Omental fat pad (tissue), 4 donors: Measurements from ENCODE around the gene EDNRA. TPM values are rescaled to one million over a fixed set of nuclear protein-coding genes. Genes with fewer than 3 reads are reported as not detected.
A peak's percentile ranks its signal among the peaks of the same experiment; 100 is the strongest.

Experiments
- ATAC-seq: fragments of 150-250 bp; one replicate; pipeline ENCODE4 v1.9.1; 2016; ENCODE audit warnings: mild to moderate bottlenecking, moderate library complexity; ENCODE audit not compliant: low FRiP score
- DNase-seq: peaks from one replicate; pipeline ENCODE4 v3.0.0-alpha.2; 2019; ENCODE audit warnings: low spot score
- CTCF ChIP-seq, 3 donors: fragments of 450-650 bp; IDR thresholded peaks; one replicate each; pipeline ENCODE4 v1.5.1; 2016 to 2017; ENCODE audit warnings: antibody characterized with exemption in 3 of 3, mild to moderate bottlenecking in 3 of 3, moderate library complexity in 2 of 3
- total RNA-seq, 4 donors: library from RNA; depleted of rRNA; stranded (reverse); fragments of >200 nt; gene quantifications; one replicate each; pipeline ENCODE4 v1.1.0, GENCODE V29; 2016

Gene EDNRA
- total RNA-seq, 4 donors from 2014 or later, result 3.5 to 10.6 (median 7.0) TPM

- no peak for DNase-seq
- ATAC-seq, result no peak
- TF ChIP-seq CTCF (IDR thresholded peaks at IDR 0.05), result no peak
Observed at GRCh38 chr4:147463065-147463464, 17.8 kb upstream of the EDNRA start.

GRCh38 chr4:147465461-147465860 is 15.4 kb upstream of the EDNRA start:
- ATAC-seq, result no peak
- TF ChIP-seq CTCF (IDR thresholded peaks at IDR 0.05), result no peak

GRCh38 chr4:147477439-147477838 is 3.5 kb upstream of the EDNRA start:
- DNase-seq, result no peak
- ATAC-seq, result no peak
- TF ChIP-seq CTCF (IDR thresholded peaks at IDR 0.05), result no peak

More at GRCh38 chr4:147465461-147465860, 15.4 kb upstream of the EDNRA start:
- no peak for DNase-seq

- ATAC-seq (no peak), DNase-seq (no peak)
- no peak for TF ChIP-seq CTCF (IDR thresholded peaks at IDR 0.05)
Observed at GRCh38 chr4:147479376-147479775, 1.5 kb upstream of the EDNRA start.

- TF ChIP-seq CTCF (IDR thresholded peaks at IDR 0.05), result no peak
- no peak for ATAC-seq
- DNase-seq, result no peak
Observed at GRCh38 chr4:147479786-147480185, 1.1 kb upstream of the EDNRA start.

- ATAC-seq (no peak), DNase-seq (no peak)
- TF ChIP-seq CTCF (IDR thresholded peaks at IDR 0.05), result no peak
Observed at GRCh38 chr4:147480502-147480890, 401 bp upstream of the EDNRA start.

GRCh38 chr4:147481577-147482109 is 746 bp downstream of the EDNRA start:
- no peak for TF ChIP-seq CTCF (IDR thresholded peaks at IDR 0.05)
- DNase-seq (no peak), ATAC-seq (peak; percentile 27)
